CD4-positive, alpha-beta T cell treated with Interleukin-15 for 1 hour (primary cell): Measurements from ENCODE around the gene TMEM178B.

Experiments used
- DNase-seq: peaks from one replicate; pipeline ENCODE4 v3.0.0-alpha.2; 2020

TMEM178B gene

DNA sequence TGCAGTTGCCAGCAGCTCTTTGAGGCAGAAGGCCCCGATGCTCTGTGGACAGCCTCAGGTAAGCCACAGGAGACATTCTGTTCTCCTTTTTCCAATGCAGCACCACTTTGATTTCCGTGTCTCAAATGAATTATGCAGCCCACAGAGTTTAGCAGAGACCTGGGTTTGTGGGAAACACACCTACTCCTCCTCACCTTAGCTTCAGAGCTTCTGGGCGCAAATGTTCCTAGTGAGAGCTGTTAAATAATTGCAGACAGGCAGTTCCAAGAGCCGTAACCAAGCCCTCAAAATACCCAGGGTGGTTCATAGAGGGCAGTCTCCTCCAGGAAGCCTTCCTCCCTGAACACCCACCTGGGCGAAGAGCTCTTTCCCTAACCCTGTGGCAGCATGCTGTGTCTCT, 408.1 kb downstream of the TMEM178B start:
- DNase-seq, result no peak

DNA sequence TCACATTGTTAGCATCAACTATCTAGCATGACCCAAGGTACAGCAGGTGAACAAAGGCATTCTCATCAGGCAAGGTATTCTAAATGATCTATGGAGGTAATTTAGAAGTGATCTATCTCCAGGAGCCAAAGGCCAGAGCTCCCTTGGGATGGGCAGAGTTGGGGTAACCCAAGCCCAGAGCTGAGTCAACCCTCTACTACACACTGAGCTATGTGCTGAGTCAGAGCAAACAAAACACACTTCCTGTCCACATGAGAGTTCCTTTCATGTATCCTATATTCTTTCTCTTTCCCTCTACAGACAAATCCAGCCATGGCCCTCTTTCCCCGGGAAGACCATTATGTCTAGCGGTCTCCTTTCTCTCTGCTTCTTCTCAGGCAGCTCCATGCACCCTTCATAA, 409.2 kb downstream of the TMEM178B start:
- no peak for DNase-seq

DNA sequence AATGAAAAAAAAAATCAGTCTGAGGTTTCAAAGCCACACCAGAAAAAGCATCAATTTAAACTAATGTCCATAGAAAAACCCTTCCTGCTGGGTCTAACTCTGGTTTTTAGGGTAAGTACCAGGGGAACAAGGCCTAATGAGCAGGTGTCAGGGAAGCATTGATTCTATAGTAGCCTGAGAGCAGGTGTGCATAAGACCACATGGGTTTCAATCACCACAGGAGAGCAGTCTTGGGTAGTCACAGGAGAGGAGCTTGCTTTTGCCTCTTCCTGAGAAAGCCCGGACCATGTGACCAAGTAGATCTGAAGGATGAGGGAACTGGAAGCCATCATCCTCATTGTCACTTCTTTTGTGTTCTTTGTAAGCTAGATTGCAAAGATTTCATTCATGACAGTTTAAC, 411.0 kb downstream of the TMEM178B start:
- DNase-seq, result no peak

DNA sequence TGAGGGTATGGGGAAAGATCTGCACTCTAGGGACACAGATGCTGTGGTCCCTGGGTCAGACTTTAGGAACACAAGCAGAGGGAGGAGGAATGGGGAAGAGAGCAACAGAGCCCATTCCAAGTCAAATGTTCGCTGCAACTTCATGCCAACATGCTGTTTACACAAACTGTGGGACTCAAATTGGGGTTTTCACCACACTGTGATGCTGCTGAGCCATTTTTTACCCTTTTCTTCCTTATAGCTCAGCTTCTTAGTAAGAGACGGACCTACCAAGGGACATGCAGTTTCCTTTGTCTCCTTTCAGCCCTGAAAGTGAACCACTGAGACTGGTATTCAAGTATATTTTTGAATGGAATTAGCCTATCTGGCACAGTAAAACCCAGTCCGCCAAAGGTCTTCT, 413.1 kb downstream of the TMEM178B start:
- no peak for DNase-seq

DNA sequence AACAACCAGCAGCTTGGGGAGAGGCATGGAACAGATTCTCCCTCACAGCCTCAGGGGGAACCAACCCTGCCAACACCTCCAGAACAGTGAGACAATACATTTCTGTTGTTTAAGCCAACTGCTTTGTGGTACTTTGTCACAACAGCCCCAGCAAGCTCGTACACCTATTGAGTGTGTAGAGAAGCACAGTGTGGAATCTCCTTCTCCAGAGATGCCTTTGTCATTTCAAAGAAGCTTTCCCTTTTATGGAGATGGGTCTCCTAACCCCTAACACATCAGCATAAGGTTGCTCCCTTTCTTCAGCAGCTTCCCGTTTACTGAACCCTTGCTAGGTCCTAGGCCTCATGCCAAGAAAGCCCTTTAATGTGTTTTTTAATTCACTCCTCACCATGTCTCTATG, 416.6 kb downstream of the TMEM178B start:
- no peak for DNase-seq

DNA sequence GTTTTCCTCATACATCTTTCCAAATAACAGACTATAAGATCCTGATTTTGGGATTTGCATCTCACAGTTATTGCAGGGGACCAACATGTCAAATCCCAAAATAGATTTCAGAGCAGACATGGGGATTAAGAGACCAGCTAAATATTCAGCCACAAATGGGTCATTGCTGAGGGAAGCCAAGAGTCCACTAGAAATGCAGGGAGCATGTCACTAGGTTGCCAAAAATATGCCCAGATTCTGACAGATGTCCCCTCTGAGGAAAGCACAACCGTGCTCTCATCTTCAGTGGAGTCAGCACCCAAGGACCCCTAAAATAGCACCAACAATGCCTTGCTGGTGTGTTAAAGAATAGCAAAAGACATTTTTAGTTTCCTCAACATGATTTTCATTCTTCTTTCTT, 421.2 kb downstream of the TMEM178B start:
- no peak for DNase-seq

DNA sequence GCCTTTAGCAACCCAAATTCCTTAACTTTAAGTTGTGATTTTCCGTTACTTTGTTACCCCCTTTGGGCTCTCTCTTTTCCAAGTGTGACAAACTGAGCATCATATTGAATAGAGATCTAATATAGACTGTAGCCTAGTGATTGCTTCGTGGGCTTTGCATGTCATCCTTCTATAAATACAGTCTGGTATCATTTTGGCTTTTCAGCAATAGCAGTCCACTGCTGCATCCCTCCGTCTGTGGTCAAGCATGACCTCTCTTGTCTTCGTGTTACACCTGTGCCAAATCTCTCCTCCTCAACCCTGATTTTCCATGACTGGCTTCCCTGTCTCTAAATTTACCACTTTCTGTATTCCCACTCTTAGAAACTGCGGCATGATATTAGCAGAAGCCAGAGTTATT, 423.5 kb downstream of the TMEM178B start:
- DNase-seq, result no peak

DNA sequence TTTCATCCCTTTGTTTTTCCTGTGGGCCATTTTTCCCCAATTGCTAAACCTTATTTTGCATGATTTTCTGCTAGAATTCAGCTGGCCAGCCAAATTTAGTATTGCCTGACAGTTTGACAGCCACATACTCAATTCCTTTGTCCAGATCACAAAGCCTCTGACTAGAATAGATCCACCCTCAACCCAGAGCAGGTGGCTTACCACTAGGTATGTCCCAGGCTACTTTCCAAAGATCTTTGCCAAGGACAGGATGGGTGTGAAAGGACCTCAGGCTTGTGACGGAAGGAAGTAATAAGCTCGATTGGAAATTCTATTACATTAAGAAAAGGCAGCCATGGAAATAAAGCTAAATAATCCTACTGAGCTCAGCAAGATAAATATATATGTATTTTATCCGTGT, 426.7 kb downstream of the TMEM178B start:
- no peak for DNase-seq

DNA sequence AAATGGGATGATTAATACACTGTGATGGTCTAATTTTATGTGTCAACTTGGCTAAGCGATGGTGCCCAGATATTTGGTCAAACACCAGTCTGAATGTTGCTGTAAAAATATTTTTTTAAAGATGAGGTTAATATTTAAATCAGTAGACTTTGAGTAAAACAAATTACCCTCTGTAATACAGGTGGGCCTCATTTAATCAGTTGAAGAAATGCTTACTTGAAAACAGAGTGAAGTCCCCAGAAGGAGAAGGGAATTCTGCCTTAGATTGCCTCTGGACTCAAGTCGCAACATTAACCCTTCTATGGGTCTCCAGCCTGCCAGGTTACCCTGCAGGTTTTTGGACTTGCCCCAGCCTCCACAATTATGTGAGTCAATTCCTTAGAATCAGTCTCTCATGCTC, 427.6 kb downstream of the TMEM178B start:
- no peak for DNase-seq

DNA sequence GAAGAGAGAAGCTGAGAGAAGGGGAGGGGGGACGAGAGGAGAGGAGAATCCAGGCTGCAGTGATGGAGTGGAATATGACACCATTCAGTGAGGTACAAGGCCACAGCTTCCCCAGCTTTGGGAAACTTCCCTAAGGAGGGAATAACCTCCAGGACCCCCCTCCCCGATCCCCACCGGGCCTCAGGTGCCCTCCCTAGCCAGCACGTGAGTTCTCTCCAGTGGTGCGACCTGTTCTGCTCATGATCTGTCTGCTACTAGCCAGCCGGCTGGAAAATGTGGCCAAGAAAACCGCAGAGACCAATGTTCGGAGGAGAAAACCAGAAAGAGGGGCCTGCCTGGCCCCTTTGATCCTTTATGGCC, 437.4 kb downstream of the TMEM178B start:
- no peak for DNase-seq

DNA sequence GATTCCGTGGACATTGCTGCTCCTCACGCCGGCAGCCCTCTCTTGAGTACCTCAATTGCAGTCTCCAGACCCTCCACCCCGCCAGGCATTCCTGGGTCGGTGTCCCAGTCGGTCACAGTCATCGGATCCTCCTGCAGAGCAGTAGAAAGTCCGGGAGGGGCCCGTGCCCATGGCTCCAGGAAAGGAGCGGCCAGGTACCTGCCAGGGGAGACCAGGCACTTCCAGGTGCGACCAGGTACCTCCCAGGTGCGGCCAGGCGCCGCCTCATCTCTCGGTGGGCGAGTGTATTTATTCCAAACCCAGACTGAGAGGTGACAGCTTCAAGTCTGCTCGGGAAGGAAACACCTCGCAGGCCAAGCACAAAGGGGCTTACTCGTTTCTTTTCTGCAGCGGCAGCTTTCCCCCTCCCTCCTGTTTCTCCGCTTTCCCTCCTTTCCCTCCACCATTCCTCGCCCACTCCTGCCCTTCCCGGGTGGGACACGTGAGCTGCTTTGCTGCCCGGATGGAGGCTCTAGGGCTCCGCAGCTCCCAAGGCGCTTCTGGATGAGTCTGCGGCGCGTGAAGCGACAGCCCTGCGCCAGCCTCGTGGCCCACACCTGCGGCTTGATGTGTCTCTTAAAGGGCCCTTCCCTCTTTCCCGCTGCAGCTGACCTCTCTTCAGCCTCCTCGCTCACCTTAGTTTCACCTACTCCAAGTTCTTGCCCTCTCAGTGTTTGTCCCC, 438.0 kb downstream of the TMEM178B start:
- DNase-seq, result no peak

DNA sequence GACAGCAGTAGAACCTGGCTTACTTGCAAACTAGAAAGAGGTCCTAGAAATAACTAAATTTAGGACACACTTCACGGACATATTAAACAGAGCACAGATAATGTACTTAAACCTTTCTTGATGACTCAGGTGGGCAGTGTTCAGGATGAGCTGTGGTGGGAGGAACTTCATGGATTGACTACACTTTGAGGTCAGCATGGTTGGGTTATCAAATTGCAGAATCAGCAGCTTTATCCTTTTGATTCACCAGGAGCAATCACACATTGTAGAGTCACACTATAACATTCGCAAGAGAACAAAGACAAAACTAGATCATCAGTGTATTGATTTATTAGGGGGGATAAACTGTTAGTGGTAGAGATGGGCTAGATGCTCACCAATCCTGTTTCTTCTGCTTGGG, 438.7 kb downstream of the TMEM178B start:
- no peak for DNase-seq

DNA sequence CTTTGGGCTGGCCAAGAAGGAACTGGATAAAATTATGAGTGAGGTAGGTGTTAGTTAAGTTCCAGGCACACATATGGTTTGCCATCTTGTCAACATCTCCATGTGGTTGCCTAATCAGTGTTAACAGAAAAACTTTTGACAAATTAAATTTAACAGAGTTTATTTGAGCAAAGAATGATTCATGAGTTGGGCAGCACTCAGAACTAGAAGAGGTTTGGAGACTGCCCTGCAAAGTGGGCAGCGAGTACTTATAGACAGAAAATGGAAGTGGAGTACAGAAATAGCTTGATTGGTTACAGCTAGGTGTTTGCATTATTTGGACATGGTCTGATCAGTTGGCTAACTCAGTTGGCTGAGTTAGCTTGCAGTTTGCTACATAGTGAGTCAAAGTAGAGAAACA, 439.9 kb downstream of the TMEM178B start:
- no peak for DNase-seq

DNA sequence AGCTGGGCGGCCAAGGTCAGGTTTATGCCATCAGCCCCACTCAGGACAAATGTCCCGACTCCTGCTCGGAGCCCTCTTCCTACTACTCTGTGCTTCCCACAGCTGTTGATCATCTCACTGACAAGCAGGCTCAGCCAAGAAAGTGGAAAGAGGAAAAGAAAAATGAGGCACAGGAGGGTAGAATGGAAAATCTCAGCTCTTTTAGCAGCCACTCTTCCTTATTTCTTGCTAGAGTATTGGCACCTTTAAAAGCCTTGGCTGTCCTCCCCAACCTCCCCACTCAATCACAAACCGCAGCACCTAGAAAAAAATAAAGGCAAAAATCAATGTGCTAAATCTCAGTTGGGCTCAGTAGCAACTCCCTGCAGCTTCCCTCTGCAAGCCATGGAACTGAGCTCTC, 442.1 kb downstream of the TMEM178B start:
- no peak for DNase-seq

DNA sequence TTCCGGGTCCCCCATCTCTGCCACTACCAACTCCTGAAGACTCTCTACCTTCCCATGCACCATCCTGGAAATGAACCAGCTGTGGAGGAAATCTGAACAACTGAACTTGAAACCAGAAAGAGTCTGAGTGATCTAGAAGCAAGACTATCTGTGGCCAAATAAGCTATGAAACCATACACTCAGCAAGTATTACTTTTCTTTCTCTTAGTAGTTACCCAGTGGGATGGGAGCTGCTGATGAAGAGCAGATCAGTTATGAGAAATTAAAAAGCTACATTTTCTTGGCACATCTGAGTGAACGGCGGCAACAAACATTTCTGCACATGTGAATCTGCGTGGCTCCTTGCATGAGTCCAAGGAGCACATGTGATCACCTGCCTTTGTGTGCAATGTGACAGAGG, 445.8 kb downstream of the TMEM178B start:
- DNase-seq, result no peak

DNA sequence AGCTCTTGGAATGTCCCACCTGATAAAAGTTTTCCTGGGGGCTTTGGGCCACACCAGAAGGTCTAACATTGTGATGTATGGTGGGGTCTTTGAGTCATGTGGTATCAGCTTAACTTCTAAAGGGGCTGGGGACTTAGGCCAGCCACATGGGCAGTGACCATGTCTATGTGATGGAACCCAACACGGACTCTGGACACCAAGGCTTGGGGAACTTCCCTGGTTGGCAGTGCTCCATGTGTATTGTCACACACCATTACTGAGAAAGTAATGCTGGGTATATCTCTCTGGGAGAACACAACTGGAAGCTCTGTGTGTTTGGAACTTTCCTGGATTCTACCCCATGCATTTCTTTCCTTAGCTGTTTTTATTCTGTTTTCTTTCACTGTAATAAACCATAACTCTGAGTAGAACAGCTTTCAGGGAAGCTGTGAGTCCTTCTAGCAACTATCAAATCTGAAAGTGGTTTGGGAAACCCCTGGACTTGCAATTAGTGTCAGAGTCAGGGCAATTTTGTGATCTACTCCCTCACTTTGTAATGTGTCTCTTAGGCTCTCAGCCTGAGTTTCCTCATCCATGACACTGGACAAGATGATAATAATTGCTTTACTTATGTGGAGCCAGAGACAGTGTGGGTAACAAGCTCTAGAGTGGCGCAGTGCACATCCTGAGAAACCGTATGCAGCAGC, 448.9 kb downstream of the TMEM178B start:
- DNase-seq, result no peak

DNA sequence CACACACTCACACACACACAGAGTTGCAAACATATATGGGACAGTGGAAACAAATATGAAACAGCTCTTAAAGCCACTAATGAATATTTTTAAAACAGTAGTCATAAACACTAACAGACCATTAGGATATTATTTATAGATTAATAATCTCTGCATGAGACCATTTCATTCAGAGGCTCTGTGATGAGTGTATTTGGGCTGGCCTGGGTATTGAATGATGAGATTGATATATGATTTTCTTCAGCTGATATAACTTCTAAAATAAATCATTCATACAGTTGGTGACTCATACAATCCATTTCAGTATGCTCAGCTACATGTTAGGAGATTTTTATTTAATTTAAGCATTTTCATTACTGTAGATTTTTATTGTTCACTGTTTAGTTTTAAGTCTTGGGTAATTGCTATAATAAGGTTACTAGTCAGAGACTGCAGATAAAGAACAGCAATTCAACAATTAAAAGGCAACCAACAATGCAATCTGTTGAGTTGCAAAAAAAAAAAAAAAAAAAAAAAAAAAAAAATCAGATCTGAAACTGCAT, 452.2 kb downstream of the TMEM178B start:
- no peak for DNase-seq

DNA sequence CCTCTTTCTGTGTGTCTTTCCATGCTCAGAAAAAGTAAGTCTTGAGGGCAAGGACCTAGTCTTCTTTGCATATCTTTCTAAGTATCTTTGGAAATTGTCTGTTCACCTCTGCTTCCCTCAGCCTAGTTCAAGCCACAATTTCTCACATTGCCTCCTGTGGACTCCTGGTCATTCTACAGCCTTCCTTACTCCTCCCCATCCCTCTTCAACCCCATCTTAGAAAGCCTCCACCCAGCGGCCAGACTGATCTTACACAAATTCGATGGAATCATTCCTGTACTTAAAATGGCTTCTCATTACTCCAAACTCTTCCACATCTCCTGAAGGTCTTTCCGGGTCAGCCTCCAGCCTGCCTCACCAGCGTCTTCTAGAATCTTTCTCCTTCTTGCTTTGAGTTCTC, 453.2 kb downstream of the TMEM178B start:
- no peak for DNase-seq

DNA sequence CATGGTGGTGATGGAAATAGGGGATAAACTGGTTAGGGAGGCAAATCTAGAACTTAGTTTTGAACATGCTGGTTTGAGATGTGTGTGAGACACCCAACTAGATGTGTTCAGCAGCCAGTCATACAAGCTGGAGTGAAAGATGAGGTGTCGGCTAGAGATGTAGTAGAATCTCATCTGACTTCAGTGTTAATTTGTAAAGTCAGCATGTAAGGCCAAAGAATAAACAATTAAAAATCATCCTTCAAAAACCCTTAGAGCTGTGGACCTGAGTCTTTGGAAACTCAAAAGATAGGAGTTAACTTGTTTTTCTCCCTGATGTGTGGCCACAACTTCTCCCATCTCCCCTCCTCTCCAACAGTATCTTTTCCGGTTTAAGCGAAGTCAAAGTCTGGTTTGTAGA, 454.5 kb downstream of the TMEM178B start:
- DNase-seq, result no peak
